Bronchial epithelial cell (primary cell): ENCODE results near the gene IGSF9B. TPM values are rescaled to one million over a fixed set of nuclear protein-coding genes. Genes with fewer than 3 reads are reported as not detected.

Experiments
- DNase-seq: peaks from one replicate; pipeline ENCODE4 v3.0.0-alpha.2; 2010; ENCODE audit warnings: low read depth
- FAIRE-seq: peaks from 2 replicates; lab custom pipeline; 2011; peaks lifted over from hg19 to GRCh38; lab: Jason Lieb, UNC
- H3K27me3 ChIP-seq: 2 replicates; pipeline ENCODE4 v1.5.1; 2011; ENCODE audit warnings: low read length; ENCODE audit not compliant: control insufficient read depth, insufficient read depth
- H3K36me3 ChIP-seq: 2 replicates; pipeline ENCODE4 v1.5.1; 2011; ENCODE audit warnings: low read length; ENCODE audit not compliant: control insufficient read depth, insufficient read depth
- H3K4me3 ChIP-seq: 2 replicates; pipeline ENCODE4 v1.5.1; 2011; ENCODE audit warnings: mild to moderate bottlenecking, low read depth, low read length, control low read depth
- total RNA-seq: library from RNA; depleted of rRNA; stranded (reverse); fragments of >200 nt; gene quantifications from 2 replicates; pipeline ENCODE4 v1.2.1, GENCODE V29; 2014
- TF ChIP-seq, protein P1 (sequence below): IDR thresholded peaks from 2 replicates; pipeline ENCODE4 v1.5.1; 2011; ENCODE audit warnings: mild to moderate bottlenecking, moderate library complexity, low read length, control low read depth, inconsistent platforms; ENCODE audit not compliant: insufficient read depth, severe bottlenecking

IGSF9B gene
- total RNA-seq, 1 donor from 2014 or later = under 0.01 TPM

DNA sequence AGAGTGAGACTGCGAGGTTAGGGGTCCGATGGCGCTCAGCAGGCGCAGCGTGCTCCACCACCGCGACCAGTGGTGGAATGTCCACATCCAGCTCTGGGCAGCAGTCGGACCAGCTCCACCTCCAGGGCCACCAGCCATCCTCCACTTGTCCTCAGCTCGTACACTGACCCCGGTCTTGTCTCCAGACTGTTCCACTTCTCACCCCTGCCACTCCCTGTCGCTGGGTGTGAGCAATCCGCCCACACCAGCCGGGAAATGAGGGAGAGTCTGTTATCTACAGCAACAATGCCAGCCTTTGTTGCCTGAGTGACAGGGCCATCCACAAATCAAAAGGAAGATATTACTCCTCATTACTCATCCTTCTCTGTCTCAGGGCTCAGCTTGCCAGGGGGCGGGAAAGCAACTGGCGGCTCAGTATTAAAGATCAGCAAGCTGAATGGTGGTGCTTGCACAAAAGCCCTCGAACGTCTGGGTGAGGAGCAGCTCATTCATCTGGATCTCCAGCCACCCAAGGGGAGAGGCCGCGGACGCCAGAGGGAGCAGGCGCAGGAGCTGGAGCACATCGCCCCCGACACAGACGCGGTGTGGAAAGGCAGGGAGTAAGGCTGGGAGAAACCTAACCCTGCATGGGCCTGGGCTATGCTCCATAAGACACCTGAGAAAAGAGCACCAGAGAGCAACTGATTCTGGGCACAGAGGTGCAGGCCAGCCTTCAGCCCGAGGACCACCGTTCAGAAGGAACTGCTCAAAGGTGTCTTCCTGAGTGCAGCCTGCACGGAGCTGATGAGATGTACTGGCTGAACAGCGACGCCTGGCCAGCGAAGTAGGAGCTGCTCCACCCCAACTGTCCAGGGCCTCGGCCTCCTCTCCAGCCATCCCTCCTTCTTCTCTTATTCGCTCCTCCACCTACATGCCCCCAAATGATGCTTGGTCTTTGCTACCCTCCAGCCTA lies 21.9 kb downstream of the IGSF9B start:
- Histone ChIP-seq H3K36me3 (no peaks in the 10 kb centered on the region), H3K4me3 (no peak overlapping the region), H3K27me3 (no peaks in the 10 kb centered on the region)
- TF ChIP-seq, protein P1, sequence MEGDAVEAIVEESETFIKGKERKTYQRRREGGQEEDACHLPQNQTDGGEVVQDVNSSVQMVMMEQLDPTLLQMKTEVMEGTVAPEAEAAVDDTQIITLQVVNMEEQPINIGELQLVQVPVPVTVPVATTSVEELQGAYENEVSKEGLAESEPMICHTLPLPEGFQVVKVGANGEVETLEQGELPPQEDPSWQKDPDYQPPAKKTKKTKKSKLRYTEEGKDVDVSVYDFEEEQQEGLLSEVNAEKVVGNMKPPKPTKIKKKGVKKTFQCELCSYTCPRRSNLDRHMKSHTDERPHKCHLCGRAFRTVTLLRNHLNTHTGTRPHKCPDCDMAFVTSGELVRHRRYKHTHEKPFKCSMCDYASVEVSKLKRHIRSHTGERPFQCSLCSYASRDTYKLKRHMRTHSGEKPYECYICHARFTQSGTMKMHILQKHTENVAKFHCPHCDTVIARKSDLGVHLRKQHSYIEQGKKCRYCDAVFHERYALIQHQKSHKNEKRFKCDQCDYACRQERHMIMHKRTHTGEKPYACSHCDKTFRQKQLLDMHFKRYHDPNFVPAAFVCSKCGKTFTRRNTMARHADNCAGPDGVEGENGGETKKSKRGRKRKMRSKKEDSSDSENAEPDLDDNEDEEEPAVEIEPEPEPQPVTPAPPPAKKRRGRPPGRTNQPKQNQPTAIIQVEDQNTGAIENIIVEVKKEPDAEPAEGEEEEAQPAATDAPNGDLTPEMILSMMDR = no peak
- FAIRE-seq = no peak
- DNase-seq = peak; percentile 73

DNA sequence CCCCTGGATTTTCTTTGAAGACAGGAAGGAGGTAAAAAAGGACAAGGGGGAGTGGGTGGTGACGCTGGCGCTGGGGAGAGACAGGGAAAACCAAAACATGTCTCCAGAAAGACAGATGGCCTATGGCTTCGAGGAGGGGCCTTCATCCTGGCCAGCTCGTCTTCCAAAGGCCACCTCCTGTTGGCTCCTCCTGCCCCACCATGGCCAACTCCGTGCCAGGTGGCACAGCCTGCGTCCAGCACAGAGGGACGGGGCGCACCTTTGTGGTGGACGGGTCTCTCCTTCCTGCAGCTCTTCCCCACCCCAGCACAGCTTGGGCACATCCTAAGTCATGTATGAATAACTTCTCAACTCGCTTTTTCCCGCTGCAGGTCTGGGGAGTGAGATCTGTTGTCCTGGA lies 22.7 kb downstream of the IGSF9B start:
- Histone ChIP-seq H3K27me3 (no peaks in the 10 kb centered on the region), H3K36me3 (no peaks in the 10 kb centered on the region), H3K4me3 (no peak overlapping the region)
- DNase-seq (no peak), FAIRE-seq (no peak)
- TF ChIP-seq, protein P1 = no peak

DNA sequence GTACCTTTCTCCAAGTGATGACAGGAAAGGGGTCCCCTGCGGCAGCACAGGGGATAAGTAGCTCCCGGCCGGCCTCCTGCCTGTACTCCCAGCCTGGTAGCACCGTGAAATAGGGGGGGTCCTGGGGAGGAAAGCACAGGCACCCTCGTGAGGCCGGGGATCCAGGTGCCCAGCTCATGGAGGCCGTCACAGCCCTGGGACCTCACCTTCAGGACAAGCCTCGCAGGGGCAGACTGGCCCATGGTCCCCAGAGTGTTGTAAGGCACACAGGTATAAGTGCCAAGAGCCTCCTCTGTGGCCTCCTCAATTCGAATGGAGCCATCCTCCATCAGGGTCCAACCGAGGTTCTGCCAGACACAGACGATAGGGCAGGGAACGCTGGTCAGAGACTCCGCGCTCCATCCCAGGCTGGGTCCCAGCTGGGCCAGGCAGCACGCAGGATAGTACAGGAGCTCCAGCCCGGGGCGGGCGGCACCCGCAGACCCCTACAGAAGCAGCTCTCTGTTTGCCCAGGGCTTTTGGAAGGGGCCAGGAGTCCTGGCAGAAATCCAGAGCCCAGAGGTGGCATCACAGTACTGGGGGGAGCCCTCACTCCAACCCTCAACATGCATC lies 25.2 kb downstream of the IGSF9B start:
- H3K27me3 ChIP-seq = no peaks in the 10 kb centered on the region
- H3K36me3 ChIP-seq = no peaks in the 10 kb centered on the region
- no peak overlapping the region for H3K4me3 ChIP-seq
- FAIRE-seq = no peak
- TF ChIP-seq, protein P1 = no peak
- no peak for DNase-seq

DNA sequence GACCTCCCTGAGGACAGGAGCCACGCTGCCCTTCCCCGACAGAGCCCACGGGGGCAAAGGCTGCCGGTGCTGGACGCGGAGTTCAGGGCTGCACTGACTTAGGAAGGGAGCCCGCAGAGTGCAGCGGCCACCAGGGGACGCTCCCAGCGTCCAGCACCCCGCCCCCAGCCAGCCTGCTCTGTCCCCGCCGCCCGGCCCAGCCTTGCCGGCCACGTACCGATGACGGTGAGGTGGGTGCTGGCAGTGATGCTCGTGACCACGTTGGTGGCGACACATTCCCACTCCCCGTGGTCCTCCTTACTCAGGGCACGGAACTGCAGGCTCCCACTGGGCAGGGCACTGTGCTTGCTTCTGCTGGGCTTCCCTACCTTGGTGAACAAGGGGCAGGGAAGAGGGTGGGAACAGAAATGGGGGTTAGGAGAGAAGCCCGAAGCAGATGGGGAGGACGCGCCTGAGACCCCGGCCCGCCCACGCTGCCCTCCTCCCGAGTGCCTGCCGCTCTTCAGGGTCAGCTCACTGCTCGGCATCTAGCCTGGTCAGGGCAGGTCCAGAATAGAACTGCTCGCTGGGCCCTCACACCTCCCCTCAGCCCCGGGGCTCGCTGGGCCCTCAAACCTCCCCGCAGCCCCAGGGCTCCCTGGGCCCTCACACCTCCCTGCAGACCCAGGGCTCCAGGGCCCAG lies 25.9 kb downstream of the IGSF9B start:
- H3K4me3 ChIP-seq = no peak overlapping the region
- H3K36me3 ChIP-seq = no peaks in the 10 kb centered on the region
- TF ChIP-seq, protein P1 = peak; percentile 37
- no peaks in the 10 kb centered on the region for H3K27me3 ChIP-seq
- no peak for FAIRE-seq
- DNase-seq = no peak

DNA sequence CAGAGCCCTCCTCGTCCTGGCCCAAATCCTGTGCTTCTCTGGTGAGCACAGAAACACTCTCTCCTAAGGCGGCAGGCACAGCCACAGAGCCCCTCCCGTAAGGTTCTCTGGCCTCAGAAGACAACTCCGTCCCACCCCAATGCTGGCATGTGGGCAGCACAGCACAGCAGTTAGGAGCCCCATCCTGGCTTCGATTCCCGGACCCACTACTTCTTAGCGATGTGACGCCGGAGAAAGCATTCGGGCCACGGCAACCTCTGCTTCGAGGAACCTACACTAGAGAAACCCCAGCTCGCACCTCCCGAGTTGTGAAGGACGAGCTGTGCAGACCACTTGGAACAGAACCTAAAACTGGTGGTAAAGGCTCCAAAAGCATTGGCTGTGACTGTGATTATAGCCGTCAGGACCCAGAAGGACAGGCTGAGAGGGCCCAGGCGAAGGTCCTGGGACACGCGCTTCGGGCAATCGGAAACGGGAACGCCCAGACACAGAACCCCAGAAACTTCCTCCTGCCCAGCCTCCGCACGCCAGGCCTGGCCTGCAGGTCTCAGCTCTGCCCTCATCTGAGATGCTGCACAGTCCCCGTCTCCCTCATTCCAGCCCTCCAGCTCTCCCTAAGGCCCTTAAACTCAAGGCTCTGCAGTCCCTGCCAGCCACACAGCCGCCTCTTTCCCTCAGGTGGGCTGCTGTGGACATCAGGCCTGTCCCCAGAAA lies 26.6 kb downstream of the IGSF9B start:
- Histone ChIP-seq H3K27me3 (no peaks in the 10 kb centered on the region), H3K4me3 (no peak overlapping the region), H3K36me3 (no peaks in the 10 kb centered on the region)
- FAIRE-seq = no peak
- DNase-seq = no peak
- TF ChIP-seq, protein P1 = no peak
